Stimulated activated CD8-positive, alpha-beta memory T cell treated with anti-CD3 and anti-CD28 coated beads, Interleukin-7, amount 100 ng/mL, for 4 hours (primary cell): ENCODE measurements around the gene NUFIP1.
"Not testable (repeated sequence)": the region's sequence is repeated elsewhere in the genome, so short reads cannot be mapped to it uniquely, and the experiment has no call there.

Experiments
- DNase-seq, 2 donors: peaks; one replicate each; pipeline ENCODE4 v3.0.0-alpha.2; 2020; ENCODE audit warnings: low read depth in 2 of 2

NUFIP1 gene

GRCh38 chr13:44989071-44989889 is at the start of gene NUFIP1, which contains the start of gene GPALPP1:
TSS of gene NUFIP1 (minus strand) at chr13:44989471. CDS start at chr13:44989436, 35 bp downstream.
TSS of gene GPALPP1 (plus strand) at chr13:44989538. CDS start at chr13:44989655, 117 bp downstream.
- peak; percentile 88 to 90 for DNase-seq

DNA sequence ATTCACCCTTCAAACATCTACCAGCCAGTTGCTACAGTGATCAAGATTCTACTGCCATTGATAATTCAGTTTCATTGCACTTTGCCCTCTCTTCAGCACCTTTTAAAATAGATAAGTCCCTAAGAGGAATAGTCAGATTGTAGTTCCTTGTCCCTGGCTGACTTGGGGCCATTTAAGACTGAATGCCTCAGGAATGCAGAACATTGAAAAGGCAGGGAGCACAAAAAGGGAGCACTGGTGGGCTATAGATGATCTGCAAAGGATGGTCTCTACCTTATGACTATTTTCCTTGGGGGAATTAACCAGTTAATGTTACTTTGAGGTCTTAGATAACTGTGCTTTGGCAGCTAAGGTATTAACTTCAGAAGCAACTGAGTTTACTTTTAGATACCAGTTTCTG is 46.9 kb upstream of the NUFIP1 start:
- DNase-seq: no peak

DNA sequence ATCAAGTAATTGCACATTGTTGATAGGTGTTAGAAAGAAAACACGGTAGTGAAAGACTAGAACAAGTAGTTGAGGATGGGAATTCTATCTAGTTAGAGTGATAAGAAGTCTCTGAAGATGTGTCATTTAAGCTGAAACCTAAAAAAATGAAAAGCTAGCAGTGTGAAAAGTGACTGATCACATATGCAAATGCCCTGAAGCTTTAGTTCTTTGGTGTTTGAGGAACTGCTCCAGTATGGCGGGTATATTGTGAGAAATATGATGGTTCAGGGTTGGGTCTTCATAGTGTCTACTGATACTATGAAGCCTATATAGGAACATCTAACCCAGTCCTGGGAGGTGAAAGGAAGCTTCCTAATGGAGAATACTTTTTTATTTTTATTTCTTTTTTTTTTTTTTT is 45.1 kb upstream of the NUFIP1 start:
- DNase-seq: no peak

- no peak for DNase-seq
Measured at GRCh38 chr13:45024847-45025246, 35.6 kb upstream of the NUFIP1 start.

DNA sequence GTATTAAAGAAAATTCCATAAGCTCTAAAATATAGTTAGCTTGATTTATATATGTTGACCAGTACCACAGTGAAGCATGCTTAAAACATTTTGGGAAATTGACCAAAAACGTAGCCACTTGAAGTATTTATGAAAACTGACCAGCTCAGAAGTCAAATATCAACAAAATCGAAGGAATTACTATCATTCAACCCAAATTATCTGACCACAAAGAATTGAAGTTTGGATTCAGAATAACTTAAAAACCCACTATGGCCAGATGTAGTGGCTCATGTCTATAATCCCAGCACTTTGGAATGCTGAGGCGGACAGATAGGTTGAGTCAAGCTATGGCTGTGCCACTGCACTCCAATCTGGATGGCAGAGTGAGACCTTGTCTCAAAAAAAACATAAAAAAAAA is 32.0 kb upstream of the NUFIP1 start:
- DNase-seq: no peak

DNA sequence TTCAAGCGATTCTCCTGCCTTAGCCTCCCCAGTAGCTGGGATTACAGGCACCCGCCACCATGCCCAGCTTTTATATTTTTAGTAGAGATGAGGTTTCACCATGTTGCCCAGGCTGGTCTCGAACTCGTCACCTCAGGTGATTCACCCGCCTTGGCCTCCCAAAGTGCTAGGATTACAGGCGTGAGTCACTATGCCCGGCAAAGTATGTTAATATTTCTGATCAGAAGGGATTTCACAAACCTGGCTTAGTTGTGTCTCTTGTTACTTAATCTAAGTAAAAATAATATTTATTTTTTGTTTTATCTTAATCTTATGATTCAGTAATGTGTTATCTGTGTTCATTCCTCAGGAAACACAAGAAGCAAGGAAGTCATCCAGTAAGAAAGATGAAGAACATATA is 30.7 kb upstream of the NUFIP1 start:
- DNase-seq: not testable (repeated sequence)

DNA sequence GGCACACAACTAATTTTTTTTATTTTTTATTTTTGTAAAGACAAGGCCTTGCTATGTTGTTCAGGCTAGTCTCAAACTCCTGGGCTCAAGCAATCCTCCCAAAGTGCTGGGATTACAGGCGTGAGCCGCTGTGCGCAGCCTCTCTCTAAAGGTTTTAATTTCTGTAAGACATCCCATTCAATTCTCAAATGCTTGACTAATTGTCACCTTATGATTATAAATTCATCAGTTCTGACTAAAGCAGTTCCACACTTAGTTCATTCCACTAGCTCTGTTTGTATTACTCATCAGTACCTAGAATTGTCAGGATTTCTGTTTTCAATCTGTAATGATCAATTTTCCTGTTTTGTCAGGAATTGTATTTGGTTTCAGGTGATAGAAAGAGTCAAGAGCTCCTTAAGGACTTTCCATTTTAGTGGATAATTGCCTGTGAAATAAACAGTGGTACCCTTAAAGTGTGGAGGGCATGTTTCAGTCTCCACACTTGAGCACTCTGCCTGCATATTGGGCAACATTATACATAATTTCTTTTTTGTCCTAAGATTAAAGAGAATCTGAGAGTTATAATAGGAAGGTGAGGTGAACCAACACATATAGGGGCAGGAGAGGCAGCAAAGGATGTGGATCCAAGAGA is 27.6 kb upstream of the NUFIP1 start:
- no peak for DNase-seq

DNA sequence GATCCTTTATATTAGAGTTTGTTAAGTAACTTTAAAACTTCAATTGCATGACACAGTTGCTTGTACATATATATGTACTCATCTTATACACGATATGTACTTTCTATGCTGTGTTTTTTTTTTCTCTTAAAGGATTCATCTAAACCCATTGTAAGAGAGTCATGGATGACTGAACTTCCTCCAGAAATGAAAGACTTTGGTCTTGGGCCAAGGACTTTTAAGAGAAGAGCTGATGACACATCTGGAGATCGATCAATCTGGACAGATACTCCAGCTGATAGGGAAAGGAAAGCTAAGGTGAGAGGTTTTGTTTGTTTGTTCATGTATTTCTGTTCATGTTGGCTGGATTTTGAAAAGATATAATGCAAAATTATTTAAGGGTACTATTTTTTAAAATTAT is 26.0 kb upstream of the NUFIP1 start:
- no peak for DNase-seq

- DNase-seq: no peak
Measured at GRCh38 chr13:45011198-45011597, 21.9 kb upstream of the NUFIP1 start.

- no peak for DNase-seq
Measured at GRCh38 chr13:45007823-45008222, 18.6 kb upstream of the NUFIP1 start.

- no peak for DNase-seq
Measured at GRCh38 chr13:45007225-45007624, 18.0 kb upstream of the NUFIP1 start.

DNA sequence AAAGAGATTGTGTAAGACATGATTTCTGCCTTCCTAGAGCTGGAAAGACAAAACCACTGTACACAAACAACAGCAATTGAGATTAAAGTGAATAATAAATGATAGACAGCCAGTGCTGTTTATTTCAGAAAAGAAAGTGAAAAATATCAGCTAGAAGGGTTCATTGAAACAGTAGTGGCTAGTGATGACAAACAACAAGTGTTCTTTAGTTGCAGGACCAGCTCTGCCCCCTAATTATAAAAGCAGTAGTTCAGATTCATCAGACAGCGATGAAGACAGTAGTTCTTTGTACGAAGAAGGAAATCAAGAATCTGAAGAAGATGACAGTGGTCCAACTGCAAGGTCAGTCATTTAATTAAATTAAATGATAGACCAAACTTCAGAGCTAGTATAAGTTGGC is 14.8 kb upstream of the NUFIP1 start:
- no peak for DNase-seq

DNA sequence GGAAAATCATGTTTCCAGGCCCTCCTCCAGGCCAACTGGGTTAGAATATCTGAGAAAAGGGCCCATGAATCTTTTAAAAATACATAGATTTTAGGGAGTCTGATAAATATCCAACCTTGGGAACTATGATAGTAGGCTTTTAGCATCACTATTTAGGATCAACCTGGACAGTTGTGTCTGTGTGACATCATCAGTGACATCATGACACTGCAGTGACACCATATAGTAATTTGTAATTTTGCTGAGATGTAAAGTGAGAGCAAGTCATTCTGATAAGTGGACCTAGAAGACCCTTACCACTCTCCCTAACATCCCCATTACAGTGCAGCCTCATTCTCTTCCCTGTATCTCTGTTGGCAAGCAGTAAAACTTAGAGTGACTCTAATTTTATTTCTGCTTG is 14.1 kb upstream of the NUFIP1 start:
- no peak for DNase-seq

- DNase-seq: no peak
Measured at GRCh38 chr13:44989941-44990340, 670 bp upstream of the NUFIP1 start.

DNA sequence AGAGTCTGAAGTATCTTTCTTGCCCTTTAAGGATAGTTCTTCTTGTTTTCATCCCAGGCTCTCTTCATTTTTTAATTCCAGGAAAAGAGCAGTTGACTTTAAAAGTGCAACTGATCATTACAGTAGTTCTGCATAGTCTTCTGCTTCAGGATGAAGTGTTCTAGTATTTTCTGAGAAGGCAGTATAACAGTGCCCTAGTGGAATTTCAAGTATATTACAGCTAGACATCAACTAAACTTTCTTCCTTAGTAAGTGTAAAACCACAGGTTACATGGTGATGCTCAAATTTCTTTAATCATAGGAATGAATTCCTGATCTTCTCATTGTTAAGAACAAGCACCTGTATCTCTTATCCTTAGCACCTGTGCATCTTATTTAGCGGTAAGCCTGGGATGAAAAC is 10.9 kb downstream of the NUFIP1 start:
- DNase-seq: no peak

- no peak for DNase-seq
Measured at GRCh38 chr13:44976949-44977583, 12.2 kb downstream of the NUFIP1 start.

DNA sequence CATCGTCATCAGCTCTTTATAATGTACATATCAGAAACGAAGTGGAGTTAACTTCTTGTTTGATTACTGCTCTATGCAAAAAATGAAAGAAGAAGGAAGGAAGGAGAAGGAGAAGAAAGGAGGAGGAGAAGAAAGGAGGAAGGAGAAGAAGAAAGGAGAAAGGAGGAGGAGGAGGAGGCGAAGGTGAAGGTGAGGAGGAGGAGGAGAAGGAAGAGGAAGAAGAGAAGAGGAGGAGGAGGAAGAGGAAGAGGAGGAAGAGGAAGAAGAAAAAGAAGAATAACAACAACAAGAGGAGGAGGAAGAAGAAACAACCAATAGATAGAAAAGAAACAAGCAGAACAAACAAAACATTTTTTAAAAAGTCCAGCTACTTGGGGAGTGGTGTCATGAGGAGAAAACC is 13.1 kb downstream of the NUFIP1 start:
- no peak for DNase-seq

DNA sequence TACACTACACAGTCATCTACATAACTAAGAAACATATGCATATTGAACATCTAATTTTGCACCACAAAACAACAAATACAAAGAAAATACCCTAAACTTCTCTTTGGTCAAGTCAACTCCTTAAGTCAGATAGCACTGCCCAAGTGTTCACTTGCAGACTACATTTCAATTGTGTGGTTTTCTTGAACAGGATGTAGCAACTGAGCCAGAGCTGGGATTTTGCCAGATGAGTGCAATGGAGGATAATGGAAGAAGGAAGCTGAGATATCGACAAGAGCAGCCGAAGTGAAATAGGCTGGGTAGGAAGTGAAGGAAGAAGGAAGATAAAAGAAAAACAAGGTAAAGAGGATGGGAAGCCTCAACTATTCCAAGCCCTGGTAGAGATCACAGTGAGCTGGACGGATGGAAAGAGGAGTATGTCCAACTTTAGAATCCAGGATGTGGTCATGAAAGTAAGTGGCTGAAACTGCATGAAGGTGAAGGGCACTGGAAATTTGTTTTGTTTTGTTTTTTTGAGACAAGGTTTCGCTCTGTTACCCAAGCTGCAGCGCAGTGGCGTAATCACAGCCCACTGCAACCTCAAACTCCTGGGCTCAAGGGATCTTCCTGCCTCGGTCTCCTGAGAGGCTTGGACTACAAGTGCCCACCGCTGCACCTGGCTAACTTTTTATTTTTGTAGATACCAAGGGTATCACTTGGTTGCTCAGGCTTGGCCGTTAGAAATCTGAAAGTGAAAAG is 15.0 kb downstream of the NUFIP1 start:
- DNase-seq: no peak

DNA sequence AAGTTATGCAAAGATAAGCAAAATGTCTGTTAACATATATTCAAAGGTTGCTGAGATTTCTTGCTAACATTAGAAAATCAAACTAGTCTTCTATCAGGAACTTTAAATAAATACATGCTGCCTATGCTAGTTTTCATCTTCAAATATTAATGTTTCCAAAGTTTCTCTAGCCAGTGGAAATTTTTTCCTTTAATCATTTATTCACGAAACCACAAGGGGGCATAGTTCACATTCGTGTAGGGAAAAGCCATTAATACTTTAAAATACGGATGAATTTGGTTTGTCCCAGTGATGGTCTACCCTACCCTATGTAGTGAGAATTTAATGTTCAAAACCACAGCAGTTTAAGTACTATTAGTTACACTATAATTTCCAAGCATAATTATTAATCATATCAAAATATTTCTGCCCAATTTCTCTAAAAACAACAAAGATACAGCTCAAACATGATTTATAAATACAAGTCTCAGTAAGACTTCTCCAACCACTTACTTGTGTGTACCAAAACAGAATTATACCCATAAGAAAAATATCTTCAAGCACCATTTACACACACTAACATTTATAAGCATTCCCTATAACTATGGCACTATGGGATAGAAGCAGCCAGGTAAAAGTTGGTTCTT is 16.2 kb downstream of the NUFIP1 start:
- DNase-seq: no peak

GRCh38 chr13:44971656-44972595 is 17.3 kb downstream of the NUFIP1 start:
- no peak for DNase-seq
